GM18511 (cell line): ENCODE results near the gene CCDC68.
"Not testable (repeated sequence)": the region's sequence is repeated elsewhere in the genome, so short reads cannot be mapped to it uniquely, and the experiment has no call there.

ENCODE experiments used
- ATAC-seq: cut with Tn5 transposase; IDR thresholded peaks from one replicate; pipeline ENCODE4 v1.9.1; 2021; ENCODE audit warnings: mild to moderate bottlenecking, moderate library complexity; ENCODE audit not compliant: unreplicated experiment

CCDC68 gene

DNA sequence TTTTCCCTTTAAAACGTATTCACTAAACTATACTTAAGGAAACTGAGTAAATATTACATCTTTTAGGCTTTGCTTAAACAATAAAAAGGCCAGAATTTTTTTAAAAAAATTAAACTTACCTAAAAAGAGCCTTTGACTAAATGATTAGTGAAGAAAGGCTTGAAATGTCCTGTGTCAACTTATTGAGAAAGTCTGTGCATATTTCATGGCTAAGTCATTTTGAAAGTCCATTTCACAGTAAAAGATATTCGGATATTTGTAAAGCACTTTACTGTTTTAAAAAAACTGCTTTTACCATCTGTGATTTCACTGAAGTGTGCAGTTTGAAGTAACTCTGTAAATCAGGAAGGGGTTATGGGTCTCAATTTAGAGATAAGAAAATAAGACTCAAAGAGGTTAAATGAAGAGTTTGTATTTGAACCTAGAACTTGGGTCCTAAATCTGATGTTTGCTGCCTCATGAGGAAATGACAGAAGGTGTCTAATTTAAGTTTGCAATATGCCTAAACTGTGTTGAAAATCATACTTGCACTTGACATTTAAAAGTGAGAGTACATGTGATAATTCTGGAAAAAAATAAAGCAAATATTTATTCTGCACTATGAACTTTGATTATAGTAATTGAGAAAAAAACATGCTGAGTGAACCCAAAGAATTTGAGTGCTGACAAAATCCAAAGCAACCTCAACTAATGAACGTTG, 80.5 kb downstream of the CCDC68 start:
- ATAC-seq: no peak

DNA sequence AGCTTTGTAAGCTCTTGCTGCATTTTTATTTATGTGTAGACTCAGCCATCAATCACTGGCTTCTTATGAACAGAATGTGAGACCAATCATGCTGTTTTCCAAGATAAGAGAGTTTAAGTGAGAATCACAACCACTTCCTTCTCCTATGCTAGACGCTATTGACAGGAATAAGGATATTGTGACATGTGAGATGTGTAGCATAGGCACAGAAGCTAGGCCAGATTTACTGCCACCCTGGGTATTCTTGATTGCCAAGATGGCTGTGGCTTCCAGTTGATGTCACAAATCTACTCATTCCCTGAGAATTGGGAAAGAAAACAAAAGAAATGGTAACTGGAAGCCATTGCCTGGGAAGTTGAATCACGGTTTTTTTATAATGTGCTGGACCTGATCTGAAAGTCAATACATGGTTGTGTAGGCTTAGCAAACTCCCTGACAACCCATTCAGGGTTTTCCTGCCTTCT, 81.1 kb downstream of the CCDC68 start:
- no peak for ATAC-seq

DNA sequence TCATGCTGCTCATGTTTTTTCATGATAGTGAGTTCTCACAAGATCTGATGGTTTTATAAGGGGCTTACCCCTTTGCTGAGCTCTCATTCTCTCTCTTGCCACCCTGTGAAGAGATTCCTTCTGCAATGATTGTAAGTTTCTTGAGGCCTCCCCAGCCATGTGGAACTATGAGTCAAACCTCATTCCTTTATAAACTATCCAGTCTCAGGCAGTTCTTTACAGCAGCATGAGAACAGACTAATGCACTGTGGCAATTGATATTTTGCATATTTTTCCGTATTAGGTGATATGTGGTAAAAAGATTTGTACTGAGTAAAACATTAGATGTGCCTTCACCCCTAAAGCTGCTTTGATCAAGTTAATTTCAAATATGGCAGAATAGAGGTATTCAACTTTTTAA, 82.2 kb downstream of the CCDC68 start:
- no peak for ATAC-seq

DNA sequence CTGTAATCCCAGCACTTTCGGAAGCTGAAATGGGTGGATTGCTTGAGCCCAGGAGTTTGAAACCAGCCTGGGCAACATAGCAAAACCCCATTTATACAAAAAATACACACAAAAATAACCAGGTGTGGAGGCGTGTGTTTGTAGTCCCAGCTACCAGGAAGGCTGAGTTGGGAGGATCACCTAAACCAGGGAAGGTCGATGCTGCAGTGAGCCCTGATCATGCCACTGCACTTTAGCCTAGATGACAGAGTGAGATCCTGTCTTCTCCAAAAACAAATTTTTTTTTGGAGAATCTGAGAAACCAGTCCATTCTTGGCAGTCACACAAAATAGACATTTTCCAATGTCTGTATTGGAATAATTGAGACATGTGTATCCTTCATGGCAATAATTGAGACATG, 84.2 kb downstream of the CCDC68 start:
- no peak for ATAC-seq

DNA sequence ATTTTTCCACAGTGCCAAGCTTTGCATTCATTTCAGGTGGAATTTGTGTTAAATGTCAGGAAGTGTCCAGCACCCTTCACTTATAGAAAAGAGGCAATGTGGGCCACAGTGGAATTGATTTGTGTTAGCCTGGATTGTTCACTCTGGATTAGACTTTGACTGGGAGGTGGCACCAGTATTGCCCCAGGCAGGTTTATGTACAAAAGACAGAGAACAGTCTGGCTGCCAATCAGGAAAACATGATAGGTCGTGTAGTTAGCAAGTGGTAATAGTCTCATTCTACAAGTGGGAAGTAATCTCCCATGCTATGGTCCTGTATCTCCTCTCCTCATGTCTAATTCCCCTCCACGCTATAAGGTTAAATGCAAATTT, 85.4 kb downstream of the CCDC68 start:
- no peak for ATAC-seq

DNA sequence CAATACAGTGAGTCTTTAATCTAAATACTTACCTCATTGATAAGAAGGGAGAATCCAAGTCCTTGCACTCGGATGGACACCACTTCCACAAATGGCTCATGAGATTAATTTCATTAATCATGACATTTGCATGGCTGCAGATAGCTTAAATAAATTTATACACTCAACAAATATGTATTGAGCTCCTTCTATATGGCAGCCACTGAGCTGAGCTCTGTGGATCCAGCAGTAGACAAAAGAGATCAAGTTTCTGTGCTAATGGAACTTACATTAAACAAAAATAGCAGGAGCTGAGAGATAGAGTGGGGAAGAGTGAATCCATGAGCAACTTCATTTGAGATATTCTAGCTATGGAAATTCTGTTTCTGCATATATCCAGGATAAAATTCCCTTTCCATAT, 86.6 kb downstream of the CCDC68 start:
- ATAC-seq: no peak

DNA sequence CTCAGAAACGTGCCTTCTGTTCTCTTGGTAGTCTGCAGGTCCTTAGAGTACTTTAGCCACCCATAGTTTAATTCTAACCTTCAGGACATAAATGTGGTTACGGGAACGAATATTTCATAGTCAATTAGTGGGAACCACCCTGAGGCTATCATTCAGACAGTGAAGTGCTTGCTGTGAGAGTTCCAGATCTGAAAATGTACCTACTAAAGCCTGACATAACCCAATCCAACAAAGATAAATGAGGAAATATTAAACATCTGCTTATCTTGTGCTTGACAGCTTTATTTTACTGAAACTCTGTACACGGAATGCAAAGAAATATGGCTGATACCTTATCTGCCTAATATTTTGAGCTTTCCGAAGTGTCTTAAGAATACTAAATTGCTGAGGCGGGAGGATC, 88.0 kb downstream of the CCDC68 start:
- no peak for ATAC-seq

DNA sequence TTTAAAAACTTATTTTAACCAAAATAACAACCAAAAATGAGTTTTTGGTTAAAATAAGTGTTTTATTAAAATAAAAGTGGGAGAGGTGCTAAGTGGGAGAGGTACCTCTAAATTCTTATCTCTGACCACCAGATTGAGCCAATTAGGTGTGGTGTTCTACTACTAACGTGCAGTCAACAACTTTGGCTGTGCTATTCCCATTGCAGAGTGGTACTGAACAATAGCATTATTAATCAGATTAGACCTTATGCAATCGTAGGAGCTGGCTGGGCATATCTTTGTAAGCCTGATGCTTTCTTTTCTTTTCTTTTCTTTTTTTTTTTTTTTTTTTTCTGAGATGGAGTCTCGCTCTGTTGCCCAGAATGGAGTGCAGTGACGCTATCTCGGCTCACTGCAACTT, 92.1 kb downstream of the CCDC68 start:
- ATAC-seq: no peak

DNA sequence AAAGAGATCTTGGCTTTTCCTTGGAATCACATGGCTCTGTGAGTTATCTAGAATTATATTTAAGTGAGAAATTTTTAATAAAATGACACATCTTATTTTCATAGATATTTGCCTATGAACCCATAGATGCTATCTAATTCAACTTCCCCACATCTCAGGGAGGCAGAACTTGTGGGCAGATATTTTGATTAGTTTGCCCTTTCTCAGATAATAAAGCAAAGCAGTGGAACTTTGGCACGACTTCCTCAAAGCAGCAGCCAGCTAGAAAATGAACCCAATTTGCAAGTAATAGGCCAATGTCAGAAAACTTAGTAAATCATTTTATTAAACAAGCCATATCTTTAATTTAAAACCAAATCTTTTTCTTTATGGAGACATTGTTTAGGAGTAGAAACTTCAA, 98.3 kb downstream of the CCDC68 start:
- no peak for ATAC-seq

DNA sequence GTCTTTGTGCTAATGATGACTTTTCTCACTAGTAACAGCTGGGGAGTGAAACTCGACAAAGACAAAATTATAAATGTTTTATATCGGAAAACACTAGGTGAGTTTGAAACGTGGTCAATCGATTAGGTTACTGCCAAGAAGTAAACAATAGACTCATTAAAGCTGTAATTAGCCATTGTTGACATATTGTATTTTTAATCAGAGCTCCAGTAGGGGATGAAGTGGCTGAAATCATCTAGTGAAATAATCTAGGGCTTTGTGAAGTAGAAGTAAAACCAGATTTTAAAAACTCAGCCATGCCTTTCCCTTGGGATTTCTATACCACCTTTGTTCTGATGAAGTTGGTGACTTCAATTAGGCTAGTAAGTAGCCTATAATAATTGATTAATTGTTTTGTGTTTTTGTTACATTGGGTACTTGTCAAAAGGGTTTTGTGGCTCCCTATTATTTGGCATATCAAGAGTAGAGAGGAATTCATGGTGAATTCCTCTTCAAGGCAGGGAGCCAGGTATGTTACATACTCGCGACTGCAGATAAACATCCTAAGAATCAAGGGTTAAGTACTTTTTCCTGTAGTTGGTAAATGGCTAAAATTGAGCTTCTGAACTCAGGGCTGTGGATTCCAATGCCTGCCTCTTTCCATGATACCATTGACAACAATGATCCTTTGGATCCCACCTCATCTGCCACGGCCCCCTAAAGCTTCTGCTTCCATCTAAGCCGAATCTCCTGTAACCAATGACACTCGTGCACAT, 99.4 kb downstream of the CCDC68 start:
- no peak for ATAC-seq

DNA sequence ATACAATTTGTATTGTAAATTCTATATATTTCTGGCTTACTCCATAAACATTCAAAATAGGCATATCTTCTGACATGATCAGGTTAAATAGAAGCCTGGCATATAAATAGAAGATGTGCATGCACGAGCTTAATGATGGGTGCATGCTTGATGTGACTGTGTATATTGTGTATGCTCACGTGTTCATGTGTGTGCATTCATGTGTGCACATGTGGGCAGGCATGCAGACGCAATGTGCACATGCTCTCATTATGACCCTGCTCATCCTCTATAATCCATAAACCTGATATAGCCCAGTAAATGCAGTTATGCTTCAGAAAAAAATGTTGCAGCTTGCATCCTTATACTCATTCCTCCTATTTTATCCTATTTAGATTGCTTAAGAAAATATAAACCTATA, 101.8 kb downstream of the CCDC68 start:
- no peak for ATAC-seq

DNA sequence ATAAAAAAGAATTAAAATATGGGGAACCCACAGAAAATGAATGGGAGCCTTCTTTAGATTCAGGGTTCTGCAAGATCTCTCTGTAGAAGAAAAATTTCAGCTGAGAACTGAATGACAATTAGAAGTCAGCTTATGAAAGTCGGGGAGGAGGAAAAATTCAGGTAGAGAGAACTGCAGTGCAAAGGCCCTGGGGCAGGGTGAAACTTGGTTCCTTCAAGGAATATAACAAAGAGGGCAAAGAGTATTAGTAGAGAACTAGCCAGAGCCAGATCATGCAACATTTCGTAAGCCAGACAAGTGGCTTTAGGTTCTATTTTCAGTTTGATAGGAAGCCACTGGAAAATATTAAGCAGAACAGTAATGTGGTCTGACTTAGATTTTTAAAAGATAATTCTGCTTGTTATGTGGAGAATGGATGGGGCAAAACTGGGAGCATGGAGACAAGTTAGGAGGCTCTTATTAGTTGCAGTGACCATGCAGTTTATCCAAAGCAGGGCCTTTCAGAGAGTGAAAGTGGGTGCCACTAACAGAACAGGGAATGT, 103.1 kb downstream of the CCDC68 start:
- ATAC-seq: no peak

DNA sequence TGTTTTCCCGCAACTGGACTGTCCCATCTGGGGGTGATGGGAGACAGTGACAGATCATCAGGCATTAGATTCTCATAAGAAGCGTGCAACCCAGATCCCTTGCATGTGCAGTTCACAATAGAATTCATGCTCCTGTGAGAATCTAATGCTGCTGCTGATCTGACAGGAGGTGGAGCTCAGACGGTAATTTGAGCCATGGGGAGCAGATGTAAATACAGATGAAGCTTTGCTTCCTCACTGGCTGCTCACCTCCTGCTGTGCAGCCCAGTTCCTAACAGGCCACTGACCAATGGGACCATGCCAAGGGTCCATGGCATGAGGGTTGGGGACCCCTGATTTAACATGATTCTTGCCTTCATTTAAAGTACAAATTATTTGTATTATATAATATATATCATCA, 104.2 kb downstream of the CCDC68 start:
- not testable (repeated sequence) for ATAC-seq

DNA sequence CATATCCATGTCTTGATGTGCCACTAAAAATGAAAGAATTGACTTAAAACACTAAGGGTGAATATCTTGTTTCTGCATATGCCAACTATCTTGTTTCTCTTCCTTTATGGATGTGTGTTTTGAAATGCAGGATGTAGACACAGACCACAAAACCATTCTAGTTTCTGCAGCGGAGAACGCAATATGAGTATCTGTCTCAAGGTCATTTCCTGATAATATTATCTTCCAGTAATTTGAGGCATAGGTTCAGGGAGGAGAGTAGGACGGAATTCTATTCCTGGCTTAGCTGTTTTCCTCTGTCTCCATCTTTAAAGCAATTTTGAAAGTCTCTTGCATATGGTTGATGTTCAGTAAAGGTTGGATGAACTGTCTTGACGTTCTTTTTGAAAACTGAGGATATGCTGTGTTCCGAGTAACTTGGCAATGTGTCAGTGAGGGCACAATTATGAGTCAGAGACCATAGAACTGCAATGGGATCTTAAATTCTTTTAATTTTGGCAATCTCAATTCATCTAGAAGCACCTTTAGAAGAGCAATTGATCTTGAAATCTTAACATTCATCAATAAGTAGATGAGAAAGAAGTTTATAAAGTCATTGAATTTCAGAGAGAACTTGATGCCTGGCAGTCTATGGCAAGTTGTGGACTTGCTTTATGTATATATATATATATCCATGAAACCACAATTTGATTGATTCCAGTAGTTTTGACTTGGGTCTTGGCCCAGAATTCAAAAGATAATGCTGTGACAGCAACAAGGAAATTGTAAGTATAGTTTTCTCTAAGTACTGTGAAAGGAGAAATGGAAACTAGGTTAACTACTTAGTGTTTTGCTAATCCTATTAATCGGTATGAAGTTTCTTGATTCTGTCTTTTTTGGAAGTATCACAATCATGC, 106.2 kb downstream of the CCDC68 start:
- ATAC-seq: no peak
